KG1 (cell line): Measurements from ENCODE around the gene SLCO3A1.
"Not testable (repeated sequence)": the region's sequence is repeated elsewhere in the genome, so short reads cannot be mapped to it uniquely, and the experiment has no call there.

ENCODE experiments used
- DNase-seq: peaks from one replicate; lab custom pipeline; 2025; lab: John Stamatoyannopoulos, UW

The SLCO3A1 gene

DNA sequence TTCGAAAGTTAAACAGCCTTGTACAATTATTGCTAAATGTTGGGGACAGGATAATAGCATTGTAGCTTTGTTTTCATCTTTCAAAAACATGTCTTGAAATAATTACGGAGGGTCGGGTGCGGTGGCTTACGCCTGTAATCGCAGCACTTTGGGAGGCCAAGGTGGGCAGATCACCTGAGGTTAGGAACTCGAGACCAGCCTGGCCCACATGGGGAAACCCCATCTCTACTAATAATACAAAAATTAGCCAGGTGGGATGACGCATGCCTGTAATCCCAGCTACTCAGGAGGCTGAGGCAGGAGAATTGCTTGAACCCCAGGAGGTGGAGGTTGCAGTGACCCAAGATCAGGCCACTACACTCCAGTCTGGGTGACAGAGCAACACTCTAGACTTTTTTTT is 216.7 kb downstream of the SLCO3A1 start:
- not testable (repeated sequence) for DNase-seq

GRCh38 chr15:92071045-92071634 is 217.6 kb downstream of the SLCO3A1 start:
- DNase-seq, result no peak

- no peak for DNase-seq
Observed at GRCh38 chr15:92073044-92073785, 219.7 kb downstream of the SLCO3A1 start.

GRCh38 chr15:92074101-92074500 is 220.6 kb downstream of the SLCO3A1 start:
- DNase-seq, result no peak

DNA sequence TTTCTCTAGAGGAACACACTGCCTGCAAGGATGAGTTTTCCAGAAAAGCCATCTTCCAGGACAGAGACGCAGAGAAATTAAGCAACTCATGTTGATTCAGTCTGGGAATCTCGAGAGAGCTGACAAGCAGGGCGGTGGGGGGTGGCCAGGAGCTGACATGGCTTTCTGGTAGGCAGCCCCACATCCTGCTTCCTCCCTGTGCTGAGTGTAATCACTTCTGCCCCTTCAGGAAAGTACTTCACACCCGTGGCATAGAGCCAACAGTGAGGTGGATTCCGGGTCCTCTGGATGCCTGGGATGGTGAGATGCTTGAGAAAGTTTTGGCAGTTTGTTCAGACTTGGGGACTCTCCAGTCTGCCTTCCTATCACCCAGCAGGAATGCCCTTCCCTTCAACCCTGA is 221.1 kb downstream of the SLCO3A1 start:
- DNase-seq, result no peak

DNA sequence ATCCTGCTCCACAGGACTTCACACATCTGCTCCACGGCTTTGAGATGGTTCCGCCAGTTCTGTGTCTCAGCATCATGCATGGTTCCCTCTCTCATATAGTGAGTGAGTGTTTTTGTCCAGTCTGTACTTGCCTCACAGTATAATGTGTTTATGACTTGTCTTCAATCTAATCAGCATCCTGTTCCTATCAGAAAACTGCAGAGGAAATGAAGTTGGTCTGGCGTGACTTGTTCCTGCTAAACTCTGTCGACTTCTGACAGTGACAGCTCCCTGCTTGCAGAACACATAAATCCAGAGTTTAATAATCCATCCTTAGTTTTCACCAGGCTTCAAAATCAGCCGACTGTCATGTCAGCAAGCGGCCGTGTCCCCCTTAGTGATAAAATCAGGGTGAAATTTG is 222.3 kb downstream of the SLCO3A1 start:
- DNase-seq, result no peak

- DNase-seq, result no peak
Observed at GRCh38 chr15:92076541-92076940, 223.0 kb downstream of the SLCO3A1 start.

DNA sequence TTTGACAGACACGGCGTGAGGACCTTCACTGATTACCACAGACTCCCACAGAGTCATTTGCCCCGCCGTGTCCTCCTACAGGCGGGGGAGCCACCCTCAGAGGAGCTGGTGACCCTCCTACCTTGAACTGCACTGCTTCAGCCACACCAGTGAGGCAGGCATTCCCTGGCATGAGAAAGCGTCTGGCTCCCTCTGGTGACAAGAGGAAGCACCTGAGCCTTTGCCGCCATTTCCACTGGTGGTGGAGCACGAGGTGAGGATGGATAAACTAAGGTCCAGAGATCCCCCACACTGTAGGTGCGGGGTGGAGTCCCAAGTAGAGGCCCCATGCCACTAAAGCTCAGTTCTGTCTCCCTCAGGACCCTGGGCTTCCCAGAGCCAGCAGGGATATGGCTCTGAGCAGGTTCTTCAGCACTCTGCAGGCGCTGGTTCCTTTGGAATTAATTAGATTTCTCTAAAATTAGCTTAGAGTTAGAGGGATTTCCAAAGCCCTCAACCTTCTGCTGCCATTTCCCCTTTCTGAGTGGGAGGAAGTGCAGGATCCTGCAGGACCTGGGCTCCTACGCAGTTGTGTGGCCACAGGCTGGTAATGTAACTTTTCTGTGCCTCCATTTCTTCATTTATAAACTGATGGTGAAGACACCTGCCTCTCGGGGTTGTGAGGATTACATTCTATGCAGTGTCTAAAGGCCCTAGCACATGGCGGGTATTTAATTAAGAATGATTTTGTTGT is 224.0 kb downstream of the SLCO3A1 start:
- no peak for DNase-seq

DNA sequence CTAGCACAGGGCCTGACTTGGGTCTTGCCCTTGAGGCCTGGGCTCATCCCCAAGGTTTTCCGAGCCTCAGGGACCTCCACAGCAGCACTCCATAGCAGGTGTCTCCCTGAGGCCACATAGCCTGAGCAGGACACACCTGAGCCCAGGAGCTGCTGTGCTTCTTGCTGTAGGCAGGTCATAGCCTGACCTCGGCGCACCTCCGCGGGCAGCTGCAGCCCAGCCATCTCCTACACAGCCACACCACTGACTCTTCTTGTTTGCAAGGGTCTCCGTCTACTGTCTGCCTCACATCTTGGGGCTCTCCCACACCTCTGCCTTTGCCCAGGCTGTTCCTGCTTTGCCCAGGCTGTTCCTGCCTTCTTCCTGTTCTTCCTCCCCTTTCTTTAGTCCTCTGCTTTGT is 224.8 kb downstream of the SLCO3A1 start:
- no peak for DNase-seq

DNA sequence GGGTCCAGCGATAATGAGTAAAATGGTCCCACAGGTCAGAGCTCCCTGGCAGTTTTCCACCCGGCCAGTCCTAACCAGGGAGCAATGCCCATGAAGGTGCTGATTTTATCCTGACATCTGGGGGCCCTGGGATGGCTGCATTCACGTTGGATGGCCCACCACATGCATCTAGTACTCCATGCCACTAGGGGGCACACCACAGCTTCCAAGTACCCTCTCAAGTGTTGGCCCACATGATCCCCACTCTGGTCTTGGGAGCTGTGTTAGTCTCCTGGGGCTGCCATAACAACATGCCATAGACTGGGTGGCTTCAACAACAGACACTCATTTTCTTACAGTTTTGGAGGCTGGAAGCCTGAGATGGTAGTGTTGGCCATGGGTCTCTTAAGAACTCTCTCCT is 225.5 kb downstream of the SLCO3A1 start:
- DNase-seq, result no peak

- DNase-seq, result no peak
Observed at GRCh38 chr15:92079647-92080255, 226.2 kb downstream of the SLCO3A1 start.

DNA sequence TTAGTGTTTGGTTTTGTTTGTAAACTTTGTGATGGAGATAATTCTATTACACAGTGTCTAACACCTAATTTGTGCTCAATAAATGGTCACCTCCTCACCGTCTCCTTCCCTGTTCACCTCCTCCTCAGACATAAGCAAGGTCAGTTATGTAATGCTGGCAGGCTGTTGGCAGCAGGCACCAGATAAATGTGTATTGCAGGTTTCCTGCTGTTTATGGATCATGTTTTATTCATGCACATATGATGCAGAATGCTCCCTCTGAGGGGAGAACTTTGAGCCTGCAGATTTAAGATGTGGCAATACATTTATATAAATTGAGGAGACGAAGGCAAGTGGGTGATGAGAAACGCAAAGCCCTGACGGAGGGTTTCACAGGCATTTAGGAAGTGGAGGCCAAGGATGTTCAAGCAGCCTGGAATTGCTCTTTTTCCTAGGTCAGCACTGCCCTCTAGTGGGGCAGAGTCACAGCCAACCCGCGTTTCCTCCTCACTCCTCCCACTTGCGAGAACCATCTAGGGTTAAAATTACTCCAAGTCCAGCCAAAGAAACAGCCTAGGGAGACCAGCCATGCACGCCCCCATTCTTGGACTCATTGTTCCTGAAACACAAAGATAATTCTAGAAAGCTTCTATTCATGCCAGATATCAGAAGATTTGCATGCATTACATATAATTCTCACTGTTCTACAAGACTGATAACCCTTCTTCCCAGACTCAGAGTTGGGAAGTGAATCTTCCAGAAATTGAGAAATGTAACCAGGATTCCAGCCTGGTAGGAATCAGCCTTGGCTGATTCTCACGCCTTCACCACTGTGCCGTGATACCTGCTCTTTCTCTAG is 228.7 kb downstream of the SLCO3A1 start:
- DNase-seq, result no peak

GRCh38 chr15:92083190-92083589 is 229.7 kb downstream of the SLCO3A1 start:
- no peak for DNase-seq

DNA sequence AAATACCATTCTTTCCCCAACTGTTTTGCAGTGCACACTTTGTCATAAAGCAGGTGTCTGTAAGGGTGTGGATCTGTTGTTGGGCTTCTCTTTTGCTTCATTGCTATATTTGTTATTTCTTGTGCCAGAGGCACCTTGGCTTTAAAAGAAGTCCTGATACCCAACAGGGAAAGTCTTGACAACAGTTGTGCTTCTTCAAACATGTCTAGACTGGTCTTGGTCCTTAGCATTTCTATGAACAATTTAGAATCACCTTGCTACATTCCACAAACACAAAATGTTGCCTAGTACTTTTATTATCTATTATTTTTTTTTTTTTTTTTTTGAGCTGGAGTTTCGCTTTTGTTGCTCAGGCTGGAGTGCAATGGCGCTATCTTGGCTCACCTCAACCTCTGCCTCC is 233.7 kb downstream of the SLCO3A1 start:
- DNase-seq, result no peak

DNA sequence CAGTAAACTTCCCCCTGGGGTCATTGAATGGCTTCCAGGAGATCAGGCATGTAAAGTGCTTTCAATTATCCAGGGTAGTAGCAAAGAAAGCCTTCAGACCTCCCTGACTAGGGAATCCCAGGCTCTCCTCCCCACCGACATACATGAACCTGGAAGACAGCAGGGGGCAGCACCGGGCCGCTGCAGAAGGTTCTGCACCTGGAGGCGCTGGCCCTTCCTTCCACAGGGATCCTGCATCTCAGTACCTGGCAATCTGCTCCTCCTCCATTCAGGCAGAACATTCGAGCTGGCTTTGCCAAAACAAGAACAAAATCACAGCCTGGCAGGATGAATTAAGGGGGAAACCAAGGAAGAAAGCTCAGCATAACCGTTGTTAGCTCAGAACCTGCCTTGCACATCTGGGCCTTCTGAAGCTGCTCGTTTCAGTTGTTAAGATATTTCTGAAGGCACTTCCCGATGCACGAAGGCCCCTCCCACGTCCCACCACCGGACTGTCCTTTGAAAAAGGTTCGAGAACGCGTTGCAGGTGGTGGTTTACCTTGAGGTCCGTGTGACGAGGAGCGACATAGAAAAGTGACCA is 237.7 kb downstream of the SLCO3A1 start:
- no peak for DNase-seq

- no peak for DNase-seq
Observed at GRCh38 chr15:92092289-92093105, 239.0 kb downstream of the SLCO3A1 start.

DNA sequence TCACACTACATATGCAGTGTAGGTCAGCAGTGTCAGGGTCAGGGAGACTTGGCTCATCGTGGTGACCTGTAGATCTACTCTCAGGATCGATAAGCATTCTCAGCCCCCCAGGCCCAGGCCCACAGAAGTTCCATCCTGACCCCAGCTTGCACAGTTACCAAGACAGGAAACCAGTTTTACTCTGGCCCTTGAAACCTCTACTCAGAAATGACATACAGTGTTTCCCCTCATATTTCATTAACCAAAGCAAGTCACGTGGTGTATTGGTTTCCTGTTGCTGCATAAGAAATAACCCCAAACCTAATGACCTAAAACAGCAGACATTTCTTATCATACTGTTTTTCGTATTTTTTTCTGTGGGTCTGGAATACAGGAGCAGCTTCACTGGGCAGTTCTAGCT is 242.2 kb downstream of the SLCO3A1 start:
- DNase-seq, result peak; percentile 88

- peak; percentile 35 for DNase-seq
Observed at GRCh38 chr15:92097474-92098178, 244.1 kb downstream of the SLCO3A1 start.

GRCh38 chr15:92098869-92099268 is 245.4 kb downstream of the SLCO3A1 start:
- no peak for DNase-seq

DNA sequence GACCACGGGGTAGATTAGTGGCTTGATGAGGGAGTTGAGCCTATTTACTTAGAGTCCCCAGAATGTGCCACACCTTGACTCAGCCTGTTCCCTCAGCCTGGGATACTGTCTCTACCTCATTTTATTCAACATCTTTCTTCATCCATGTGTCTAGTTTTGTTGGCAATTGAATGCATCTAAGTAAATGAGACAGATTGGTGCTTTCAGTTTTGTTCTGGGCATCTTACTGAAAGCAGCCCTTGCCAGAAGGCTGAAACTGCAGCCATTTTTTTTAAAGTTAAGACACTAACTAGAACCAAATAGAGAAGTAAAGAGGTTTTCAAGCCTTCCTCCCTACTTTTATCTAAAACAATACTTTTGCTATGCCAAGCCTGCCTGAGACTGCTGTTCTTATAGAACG is 246.8 kb downstream of the SLCO3A1 start:
- DNase-seq, result no peak
